ENCODE measurements around the gene TMOD1.
"Not testable (repeated sequence)": the region's sequence is repeated elsewhere in the genome, so short reads cannot be mapped to it uniquely, and the experiment has no call there.

The TMOD1 gene

GRCh38 chr9:97567182-97567893, 65.9 kb downstream of the TMOD1 start:
- DNase-seq (ENCODE audit: low spot score in 2 of 2) (no peak), ATAC-seq (ENCODE audit: low read depth) (no peak)
- no peaks in the 10 kb centered on the region for H3K36me3 Mint-ChIP-seq
- H3K4me1 Mint-ChIP-seq = no peaks in the 10 kb centered on the region
- no peak overlapping the region for H3K4me3 Mint-ChIP-seq
- H3K9me3 Mint-ChIP-seq = no peaks in the 10 kb centered on the region
- H3K27ac Mint-ChIP-seq = no peak overlapping the region
- H3K27me3 Mint-ChIP-seq = peaks cover 1% of the 10 kb centered on the region

- DNase-seq (ENCODE audit: low spot score in 2 of 2) (no peak), ATAC-seq (ENCODE audit: low read depth) (no peak)
- Mint-ChIP-seq H3K27ac (no peak overlapping the region), H3K9me3 (no peaks in the 10 kb centered on the region), H3K27me3 (peaks cover 1% of the 10 kb centered on the region), H3K36me3 (no peaks in the 10 kb centered on the region), H3K4me3 (no peak overlapping the region), H3K4me1 (no peaks in the 10 kb centered on the region)
Measured at GRCh38 chr9:97567894-97568202, 66.4 kb downstream of the TMOD1 start.

- Mint-ChIP-seq H3K9me3 (no peaks in the 10 kb centered on the region), H3K27ac (no peak overlapping the region), H3K4me1 (no peaks in the 10 kb centered on the region), H3K4me3 (no peak overlapping the region), H3K27me3 (peaks cover 1% of the 10 kb centered on the region), H3K36me3 (no peaks in the 10 kb centered on the region)
- ATAC-seq (ENCODE audit: low read depth) = no peak
- no peak for DNase-seq (ENCODE audit: low spot score in 2 of 2)
Measured at GRCh38 chr9:97568461-97569275, 67.2 kb downstream of the TMOD1 start.

GRCh38 chr9:97570899-97571298, 69.4 kb downstream of the TMOD1 start:
- no peak for DNase-seq (ENCODE audit: low spot score in 2 of 2)
- H3K27me3 Mint-ChIP-seq = peaks cover 1% of the 10 kb centered on the region
- peaks cover 6% of the 10 kb centered on the region for H3K4me1 Mint-ChIP-seq
- H3K4me3 Mint-ChIP-seq = no peak overlapping the region
- H3K9me3 Mint-ChIP-seq = no peaks in the 10 kb centered on the region
- no peaks in the 10 kb centered on the region for H3K36me3 Mint-ChIP-seq
- no peak for ATAC-seq (ENCODE audit: low read depth)
- H3K27ac Mint-ChIP-seq = no peak overlapping the region

GRCh38 chr9:97571664-97572063, 70.2 kb downstream of the TMOD1 start:
- Mint-ChIP-seq H3K36me3 (no peaks in the 10 kb centered on the region), H3K27me3 (peaks cover 1% of the 10 kb centered on the region), H3K9me3 (no peaks in the 10 kb centered on the region), H3K27ac (no peak overlapping the region), H3K4me3 (no peak overlapping the region), H3K4me1 (peaks cover 6% of the 10 kb centered on the region)
- DNase-seq (ENCODE audit: low spot score in 2 of 2) (no peak), ATAC-seq (ENCODE audit: low read depth) (no peak)

GRCh38 chr9:97572196-97572891, 70.9 kb downstream of the TMOD1 start:
- peaks cover 3% of the 10 kb centered on the region for H3K27me3 Mint-ChIP-seq
- H3K36me3 Mint-ChIP-seq = no peaks in the 10 kb centered on the region
- H3K4me1 Mint-ChIP-seq = peaks cover 8% of the 10 kb centered on the region
- no peak overlapping the region for H3K4me3 Mint-ChIP-seq
- DNase-seq (ENCODE audit: low spot score in 2 of 2) (no peak), ATAC-seq (ENCODE audit: low read depth) (no peak)
- no peaks in the 10 kb centered on the region for H3K9me3 Mint-ChIP-seq
- H3K27ac Mint-ChIP-seq = no peak overlapping the region

- H3K4me3 Mint-ChIP-seq = no peak overlapping the region
- H3K4me1 Mint-ChIP-seq = peaks cover 8% of the 10 kb centered on the region
- peaks cover 3% of the 10 kb centered on the region for H3K27me3 Mint-ChIP-seq
- H3K27ac Mint-ChIP-seq = no peak overlapping the region
- ATAC-seq (ENCODE audit: low read depth) = no peak
- H3K9me3 Mint-ChIP-seq = no peaks in the 10 kb centered on the region
- DNase-seq (ENCODE audit: low spot score in 2 of 2) = no peak
- no peaks in the 10 kb centered on the region for H3K36me3 Mint-ChIP-seq
Measured at GRCh38 chr9:97572892-97573365, 71.5 kb downstream of the TMOD1 start.

- no peak overlapping the region for H3K27ac Mint-ChIP-seq
- no peak for ATAC-seq (ENCODE audit: low read depth)
Measured at GRCh38 chr9:97573482-97574073, 72.1 kb downstream of the TMOD1 start.

GRCh38 chr9:97574101-97574571, 72.7 kb downstream of the TMOD1 start:
- not testable (repeated sequence) for H3K9me3 Mint-ChIP-seq; H3K36me3 Mint-ChIP-seq; ATAC-seq (ENCODE audit: low read depth); H3K27ac Mint-ChIP-seq; DNase-seq (ENCODE audit: low spot score in 2 of 2); H3K4me1 Mint-ChIP-seq; H3K27me3 Mint-ChIP-seq; H3K4me3 Mint-ChIP-seq

More at GRCh38 chr9:97573482-97574073, 72.1 kb downstream of the TMOD1 start:
- no peaks in the 10 kb centered on the region for H3K36me3 Mint-ChIP-seq
- H3K4me3 Mint-ChIP-seq = no peak overlapping the region
- peaks cover 8% of the 10 kb centered on the region for H3K4me1 Mint-ChIP-seq
- no peak for DNase-seq (ENCODE audit: low spot score in 2 of 2)
- H3K9me3 Mint-ChIP-seq = no peaks in the 10 kb centered on the region
- peaks cover 1% of the 10 kb centered on the region for H3K27me3 Mint-ChIP-seq

- H3K4me1 Mint-ChIP-seq, H3K36me3 Mint-ChIP-seq, H3K9me3 Mint-ChIP-seq, H3K27me3 Mint-ChIP-seq: not testable (repeated sequence)
- peak in 1 of 2 donors; percentile 19 for DNase-seq (ENCODE audit: low spot score in 2 of 2)
- peak overlapping the region; percentile 55 for H3K27ac Mint-ChIP-seq
- peak; percentile 63 for ATAC-seq (ENCODE audit: low read depth)
- H3K4me3 Mint-ChIP-seq = peak overlapping the region; percentile 88
Measured at GRCh38 chr9:97574921-97575672, 73.6 kb downstream of the TMOD1 start.

GRCh38 chr9:97575673-97576200, 74.3 kb downstream of the TMOD1 start:
- H3K4me3 Mint-ChIP-seq = peak overlapping the region; percentile 88
- peaks cover 8% of the 10 kb centered on the region for H3K4me1 Mint-ChIP-seq
- H3K9me3 Mint-ChIP-seq = no peaks in the 10 kb centered on the region
- no peak overlapping the region for H3K27ac Mint-ChIP-seq
- no peak for DNase-seq (ENCODE audit: low spot score in 2 of 2)
- peaks cover 4% of the 10 kb centered on the region for H3K36me3 Mint-ChIP-seq
- ATAC-seq (ENCODE audit: low read depth) = peak; percentile 35
- peaks cover 1% of the 10 kb centered on the region for H3K27me3 Mint-ChIP-seq

GRCh38 chr9:97577051-97577450, 75.6 kb downstream of the TMOD1 start:
- Mint-ChIP-seq H3K36me3 (peaks cover 4% of the 10 kb centered on the region), H3K4me1 (peaks cover 8% of the 10 kb centered on the region), H3K4me3 (no peak overlapping the region), H3K27me3 (peaks cover 1% of the 10 kb centered on the region), H3K27ac (no peak overlapping the region), H3K9me3 (no peaks in the 10 kb centered on the region)
- DNase-seq (ENCODE audit: low spot score in 2 of 2) (no peak), ATAC-seq (ENCODE audit: low read depth) (no peak)

- ATAC-seq (ENCODE audit: low read depth) (no peak), DNase-seq (ENCODE audit: low spot score in 2 of 2) (no peak)
- Mint-ChIP-seq H3K36me3 (peaks cover 4% of the 10 kb centered on the region), H3K9me3 (no peaks in the 10 kb centered on the region), H3K27me3 (peaks cover 1% of the 10 kb centered on the region), H3K4me3 (no peak overlapping the region), H3K27ac (no peak overlapping the region), H3K4me1 (peaks cover 8% of the 10 kb centered on the region)
Measured at GRCh38 chr9:97578846-97579245, 77.4 kb downstream of the TMOD1 start.

Data from memory B cell (primary cell).